GM18868 (cell line): Measurements from ENCODE around the gene MYH14.
"Not testable (repeated sequence)": the region's sequence is repeated elsewhere in the genome, so short reads cannot be mapped to it uniquely, and the experiment has no call there.

Experiments
- ATAC-seq: cut with Tn5 transposase; IDR thresholded peaks from one replicate; pipeline ENCODE4 v1.9.1; 2021; ENCODE audit warnings: mild to moderate bottlenecking, moderate library complexity; ENCODE audit not compliant: unreplicated experiment

Gene MYH14

GRCh38 chr19:50329926-50330294, 126.5 kb downstream of the MYH14 start:
- ATAC-seq: not testable (repeated sequence)

- peak; percentile 25 for ATAC-seq
These were observed 127.1 kb downstream of the MYH14 start for GRCh38 chr19:50330365-50331078.

- ATAC-seq: no peak
These were observed 128.0 kb downstream of the MYH14 start for GRCh38 chr19:50331221-50331993.

GRCh38 chr19:50331994-50332243, 128.5 kb downstream of the MYH14 start:
- ATAC-seq: no peak

- ATAC-seq: no peak
These were observed 129.0 kb downstream of the MYH14 start for GRCh38 chr19:50332244-50333038.

- ATAC-seq: peak; percentile 54
These were observed 129.9 kb downstream of the MYH14 start for GRCh38 chr19:50333235-50333736.

GRCh38 chr19:50333737-50334617, 130.6 kb downstream of the MYH14 start:
- peak; percentile 21 for ATAC-seq

GRCh38 chr19:50334741-50335421, 131.5 kb downstream of the MYH14 start:
- no peak for ATAC-seq

GRCh38 chr19:50337031-50337430, 133.6 kb downstream of the MYH14 start:
- ATAC-seq: not testable (repeated sequence)

GRCh38 chr19:50340331-50340730, 136.9 kb downstream of the MYH14 start:
- no peak for ATAC-seq

- peak; percentile 68 for ATAC-seq
These were observed 137.7 kb downstream of the MYH14 start for GRCh38 chr19:50341091-50341564.

GRCh38 chr19:50344661-50345318, 141.4 kb downstream of the MYH14 start:
- ATAC-seq: peak; percentile 42

- peak; percentile 39 for ATAC-seq
These were observed 143.7 kb downstream of the MYH14 start for GRCh38 chr19:50347089-50347581.

- ATAC-seq: no peak
These were observed 146.0 kb downstream of the MYH14 start for GRCh38 chr19:50349277-50350057.

- no peak for ATAC-seq
These were observed 148.8 kb downstream of the MYH14 start for GRCh38 chr19:50352242-50352641.

- not testable (repeated sequence) for ATAC-seq
These were observed 150.1 kb downstream of the MYH14 start for GRCh38 chr19:50353487-50353880.

- ATAC-seq: no peak
These were observed 153.3 kb downstream of the MYH14 start for GRCh38 chr19:50356691-50357177.
